Body of pancreas (tissue), 4 donors: Measurements from ENCODE around the gene SPOCK1. TPM values are rescaled to one million over a fixed set of nuclear protein-coding genes. Genes with fewer than 3 reads are reported as not detected.

Experiments
- ATAC-seq: fragments of 150-250 bp; one replicate; pipeline ENCODE4 v1.9.1; 2016
- DNase-seq, 4 donors: peaks; one replicate each; pipeline ENCODE4 v3.0.0-alpha.2; 2019
- H3K27ac ChIP-seq, 4 donors: fragments of 200-600 bp; sonication (generic); 1 replicate in 3 of 4; 2 replicates in 1 of 4; pipeline versions ENCODE4 v1.5.1 to v1.6.1; 2016 to 2019; ENCODE audit warnings: mild to moderate bottlenecking in 1 of 4, mixed read lengths in 1 of 4, moderate library complexity in 1 of 4
- H3K27me3 ChIP-seq, 2 donors: fragments of 200-600 bp; sonication (generic); one replicate each; pipeline ENCODE4 v1.6.0; 2016; ENCODE audit warnings: mild to moderate bottlenecking in 1 of 2
- H3K36me3 ChIP-seq, 2 donors: fragments of 200-600 bp; sonication (generic); replicated peaks in 1 of 2; 2 replicates each; pipeline ENCODE4 v1.5.1; 2016; ENCODE audit warnings: low read depth in 2 of 2; ENCODE audit not compliant: insufficient read depth in 1 of 2
- H3K4me1 ChIP-seq: fragments of 200-600 bp; sonication (generic); one replicate; pipeline ENCODE4 v1.6.0; 2016
- H3K4me3 ChIP-seq, 2 donors: fragments of 200-600 bp; sonication (generic); 1 replicate in 1 of 2; 2 replicates in 1 of 2; pipeline ENCODE4 v1.5.1; 2016 to 2019
- H3K9me3 ChIP-seq, 3 donors: fragments of 200-600 bp; sonication (generic); 1 replicate in 2 of 3; 2 replicates in 1 of 3; pipeline ENCODE4 v1.5.1; 2016
- CTCF ChIP-seq, 7 experiments: fragments of 450-650 bp in 4 of 7; fragments of 200-600 bp in 3 of 7; sonication (generic) in 3 of 7; IDR thresholded peaks; one replicate each; pipeline ENCODE4 v1.5.1; 2016 to 2019; ENCODE audit warnings: antibody characterized with exemption in 7 of 7
- POLR2A ChIP-seq, 3 donors: fragments of 450-650 bp; IDR thresholded peaks; one replicate each; pipeline ENCODE4 v1.6.1; 2016; ENCODE audit warnings: antibody characterized with exemption in 3 of 3, mild to moderate bottlenecking in 2 of 3
- WGBS, 2 donors: methylation state at CpG; one replicate each; pipeline ENCODE4 v1.1.5; 2017; 5-methylcytosine and 5-hydroxymethylcytosine counted together
- intact Hi-C: fragments of 100-400 bp; cut with DNase I; formaldehyde crosslinking; loops from one replicate; pipeline ENCODE4 v1.15.1; 2023
- total RNA-seq, 2 donors: library from RNA; depleted of rRNA; stranded (reverse); fragments of >200 nt; gene quantifications; one replicate each; pipeline ENCODE4 v1.1.0, GENCODE V29; 2016

SPOCK1 gene
- total RNA-seq, 2 donors from 2014 or later, result 22.4 to 30.6 TPM

- H3K4me3 ChIP-seq, result no peak overlapping the region
- WGBS, 2 donors, result 50 to 51% methylated on average over 3 of the region's 3 CpGs
- no peaks in the 10 kb centered on the region for H3K9me3 ChIP-seq
- no peaks in the 10 kb centered on the region for H3K36me3 ChIP-seq
- no peak for TF ChIP-seq CTCF (IDR thresholded peaks at IDR 0.05)
- no peak for TF ChIP-seq POLR2A (IDR thresholded peaks at IDR 0.05)
- H3K27me3 ChIP-seq, result no peaks in the 10 kb centered on the region
- H3K27ac ChIP-seq, result no peak overlapping the region
- H3K4me1 ChIP-seq, result no peaks in the 10 kb centered on the region
- DNase-seq (no peak), ATAC-seq (no peak)
- intact Hi-C loops, result no loop called here
Measured at GRCh38 chr5:137365126-137365865, 133.8 kb downstream of the SPOCK1 start.

- H3K27ac ChIP-seq, result no peak overlapping the region
- ATAC-seq (no peak), DNase-seq (no peak)
- WGBS, 2 donors, result 52% methylated on average over 2 of the region's 2 CpGs
- H3K9me3 ChIP-seq, result no peaks in the 10 kb centered on the region
- no peak overlapping the region for H3K4me3 ChIP-seq
- intact Hi-C loops, result no loop called here
- H3K27me3 ChIP-seq, result no peaks in the 10 kb centered on the region
- no peaks in the 10 kb centered on the region for H3K36me3 ChIP-seq
- no peaks in the 10 kb centered on the region for H3K4me1 ChIP-seq
- TF ChIP-seq POLR2A (IDR thresholded peaks at IDR 0.05) (no peak), CTCF (IDR thresholded peaks at IDR 0.05) (no peak)
Measured at GRCh38 chr5:137361280-137361679, 137.8 kb downstream of the SPOCK1 start.

- no peak overlapping the region for H3K27ac ChIP-seq
- H3K36me3 ChIP-seq, result no peaks in the 10 kb centered on the region
- intact Hi-C loops, result no loop called here
- ATAC-seq (no peak), DNase-seq (no peak)
- TF ChIP-seq CTCF (IDR thresholded peaks at IDR 0.05) (no peak), POLR2A (IDR thresholded peaks at IDR 0.05) (no peak)
- H3K4me1 ChIP-seq, result no peaks in the 10 kb centered on the region
- no peak overlapping the region for H3K4me3 ChIP-seq
- no peaks in the 10 kb centered on the region for H3K27me3 ChIP-seq
- H3K9me3 ChIP-seq, result no peaks in the 10 kb centered on the region
Measured at GRCh38 chr5:137360607-137361006, 138.5 kb downstream of the SPOCK1 start.

- no peak overlapping the region for H3K27ac ChIP-seq
- no peaks in the 10 kb centered on the region for H3K36me3 ChIP-seq
- intact Hi-C loops, result no loop called here
- no peaks in the 10 kb centered on the region for H3K27me3 ChIP-seq
- H3K4me3 ChIP-seq, result no peak overlapping the region
- no peak for TF ChIP-seq POLR2A (IDR thresholded peaks at IDR 0.05)
- no peaks in the 10 kb centered on the region for H3K4me1 ChIP-seq
- ATAC-seq, result no peak
- DNase-seq, result no peak
- H3K9me3 ChIP-seq, result no peaks in the 10 kb centered on the region
Measured at GRCh38 chr5:137359941-137360340, 139.2 kb downstream of the SPOCK1 start.

- H3K4me1 ChIP-seq, result no peaks in the 10 kb centered on the region
Measured at GRCh38 chr5:137357436-137357835, 141.7 kb downstream of the SPOCK1 start.

More at GRCh38 chr5:137357436-137357835, 141.7 kb downstream of the SPOCK1 start:
- no peaks in the 10 kb centered on the region for H3K9me3 ChIP-seq
- H3K27me3 ChIP-seq, result no peaks in the 10 kb centered on the region
- intact Hi-C loops, result no loop called here
- no peaks in the 10 kb centered on the region for H3K36me3 ChIP-seq
- H3K27ac ChIP-seq, result no peak overlapping the region
- ATAC-seq (no peak), DNase-seq (no peak)
- TF ChIP-seq POLR2A (IDR thresholded peaks at IDR 0.05) (no peak), CTCF (IDR thresholded peaks at IDR 0.05) (no peak)
- H3K4me3 ChIP-seq, result no peak overlapping the region
- WGBS, 2 donors, result 61 to 73% methylated on average over 3 of the region's 3 CpGs
